HepG2 (cell line): Measurements from ENCODE around the gene HDAC3. TPM values are rescaled to one million over a fixed set of nuclear protein-coding genes. Genes with fewer than 3 reads are reported as not detected.

ENCODE experiments used
- ARNT2 ChIP-seq: sonication (generic); formaldehyde crosslinking; IDR thresholded peaks from 2 replicates; pipeline ENCODE4 v1.8.0; 2022; ENCODE audit warnings: mild to moderate bottlenecking, low read depth, missing genetic modification reagents, moderate library complexity
- BCL6 ChIP-seq: IDR thresholded peaks from 2 replicates; pipeline ENCODE4 v1.6.1; 2016; ENCODE audit warnings: missing genetic modification reagents, missing compliant biosample characterization
- CEBPB ChIP-seq: IDR thresholded peaks from 2 replicates; pipeline ENCODE4 v1.6.1; 2011; ENCODE audit warnings: low read depth, low read length, improper control_type of control experiment, borderline replicate concordance
- CEBPG ChIP-seq: IDR thresholded peaks from 2 replicates; pipeline ENCODE4 v1.6.1; 2016
- CENPX ChIP-seq: sonication (generic); formaldehyde crosslinking; IDR thresholded peaks from 2 replicates; pipeline ENCODE4 v1.9.0; 2021; ENCODE audit warnings: mild to moderate bottlenecking, missing genetic modification reagents, moderate library complexity
- CHCHD3 ChIP-seq: sonication (generic); formaldehyde crosslinking; IDR thresholded peaks from 2 replicates; pipeline ENCODE4 v1.8.0; 2022; ENCODE audit warnings: mild to moderate bottlenecking, missing genetic modification reagents, moderate library complexity
- DNMT3B ChIP-seq: conservative IDR thresholded peaks from 2 replicates; pipeline ENCODE4 v1.6.1; 2016; ENCODE audit warnings: missing biosample characterization, control low read depth
- FOSL2 ChIP-seq: sonication (generic); formaldehyde crosslinking; IDR thresholded peaks from 2 replicates; pipeline ENCODE4 v1.4.0; 2020; ENCODE audit warnings: missing genetic modification reagents
- GABPB1 ChIP-seq: IDR thresholded peaks from 2 replicates; pipeline ENCODE4 v1.6.1; 2016; ENCODE audit warnings: mild to moderate bottlenecking, missing genetic modification reagents, moderate library complexity, missing compliant biosample characterization
- HDAC1 ChIP-seq: sonication (generic); formaldehyde crosslinking; IDR thresholded peaks from 2 replicates; pipeline ENCODE4 v1.5.1; 2020; ENCODE audit warnings: mild to moderate bottlenecking, missing genetic modification reagents
- HOXA7 ChIP-seq: sonication (generic); formaldehyde crosslinking; IDR thresholded peaks from 2 replicates; pipeline ENCODE4 v1.8.1; 2022; ENCODE audit warnings: mild to moderate bottlenecking, missing genetic modification reagents, moderate library complexity
- TOE1 ChIP-seq: sonication (generic); formaldehyde crosslinking; IDR thresholded peaks from 2 replicates; pipeline ENCODE4 v1.4.0; 2020; ENCODE audit warnings: mild to moderate bottlenecking, missing genetic modification reagents
- ZFY ChIP-seq: sonication (generic); formaldehyde crosslinking; IDR thresholded peaks from 2 replicates; pipeline ENCODE4 v1.4.0; 2020; ENCODE audit warnings: missing genetic modification reagents
- polyA plus RNA-seq, 8 experiments: library from polyadenylated mRNA; depleted of rRNA in 3 of 8; stranded (reverse) in 7 of 8; unstranded in 1 of 8; fragments of >200 nt; fragmentation: Illumina TruSeq in 4 of 8; extraction: Trizol in 4 of 8; gene quantifications; 2 replicates each; pipeline versions ENCODE4 v1.2.1 to v1.2.3, GENCODE V29; 2011 to 2016; ENCODE audit warnings: low read depth in 4 of 8, missing spikeins in 1 of 8, mixed read lengths in 1 of 8; ENCODE audit not compliant: insufficient read depth in 1 of 8
- total RNA-seq, 5 experiments: library from RNA; depleted of rRNA; stranded (reverse); fragments of >200 nt; fragmentation: Illumina TruSeq; extraction: Trizol; gene quantifications; 2 replicates each; pipeline ENCODE4 v1.2.3, GENCODE V29; 2016; ENCODE audit warnings: low read depth in 1 of 5
- TF ChIP-seq, protein P1 (sequence below): sonication (generic); formaldehyde crosslinking; IDR thresholded peaks from 2 replicates; pipeline ENCODE4 v1.5.1; 2020; ENCODE audit warnings: mild to moderate bottlenecking, missing genetic modification reagents, moderate library complexity

HDAC3 gene
- total and polyA plus RNA-seq, 2 of the 13 experiments (the other 11 are each of a cell fraction or from before 2014, with no cell fraction given): 84.0 to 94.1 TPM

DNA sequence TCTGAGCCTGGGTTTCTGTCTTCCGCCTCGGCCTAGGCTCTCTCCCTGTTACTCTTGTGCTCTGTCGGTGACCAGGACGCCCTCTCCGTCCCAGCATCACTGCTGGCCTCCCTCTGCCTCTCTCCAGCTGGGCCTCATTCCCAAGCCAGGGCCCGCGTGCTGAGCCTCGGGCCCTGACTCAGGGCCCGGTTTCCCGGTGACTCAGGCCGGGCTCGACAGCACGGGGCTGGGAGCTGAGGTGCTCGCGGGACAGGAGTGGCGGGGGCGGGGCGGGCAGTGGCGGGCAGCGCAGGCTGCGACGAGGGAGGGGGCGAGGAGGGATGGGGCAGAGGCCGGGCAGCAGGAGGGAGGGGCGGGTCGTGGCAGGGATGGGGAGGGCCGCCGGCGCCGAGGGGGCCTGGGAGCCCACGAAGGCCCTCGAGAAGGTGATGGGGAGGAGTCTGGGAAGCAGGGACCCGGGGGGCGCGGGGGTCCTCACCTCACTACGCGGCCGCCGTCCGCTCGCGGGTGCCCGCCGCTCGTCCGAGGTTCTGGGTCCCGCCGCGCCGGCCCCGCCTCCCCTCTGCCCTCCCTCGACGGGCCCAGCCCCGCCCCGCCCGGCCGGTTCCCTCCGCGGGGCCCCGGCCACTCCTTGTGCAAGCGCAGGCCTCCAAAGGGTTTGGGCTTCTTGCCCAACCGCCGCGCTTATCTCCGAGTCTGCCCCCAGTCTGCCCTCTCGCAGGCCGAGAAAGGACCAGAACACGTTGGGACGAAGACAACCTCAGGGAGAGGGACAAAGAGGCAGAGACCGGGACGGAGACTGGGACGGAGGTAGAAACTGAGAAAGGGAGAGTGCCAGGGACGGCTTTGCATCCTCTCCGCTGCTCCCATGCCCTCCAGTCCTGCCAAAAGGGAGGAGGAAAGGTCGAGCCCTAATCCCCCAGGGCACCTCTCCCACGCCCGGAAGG is 45.3 kb upstream of the HDAC3 start, which contains the start of gene ARAP3 (continued):
- TF ChIP-seq, protein P1, sequence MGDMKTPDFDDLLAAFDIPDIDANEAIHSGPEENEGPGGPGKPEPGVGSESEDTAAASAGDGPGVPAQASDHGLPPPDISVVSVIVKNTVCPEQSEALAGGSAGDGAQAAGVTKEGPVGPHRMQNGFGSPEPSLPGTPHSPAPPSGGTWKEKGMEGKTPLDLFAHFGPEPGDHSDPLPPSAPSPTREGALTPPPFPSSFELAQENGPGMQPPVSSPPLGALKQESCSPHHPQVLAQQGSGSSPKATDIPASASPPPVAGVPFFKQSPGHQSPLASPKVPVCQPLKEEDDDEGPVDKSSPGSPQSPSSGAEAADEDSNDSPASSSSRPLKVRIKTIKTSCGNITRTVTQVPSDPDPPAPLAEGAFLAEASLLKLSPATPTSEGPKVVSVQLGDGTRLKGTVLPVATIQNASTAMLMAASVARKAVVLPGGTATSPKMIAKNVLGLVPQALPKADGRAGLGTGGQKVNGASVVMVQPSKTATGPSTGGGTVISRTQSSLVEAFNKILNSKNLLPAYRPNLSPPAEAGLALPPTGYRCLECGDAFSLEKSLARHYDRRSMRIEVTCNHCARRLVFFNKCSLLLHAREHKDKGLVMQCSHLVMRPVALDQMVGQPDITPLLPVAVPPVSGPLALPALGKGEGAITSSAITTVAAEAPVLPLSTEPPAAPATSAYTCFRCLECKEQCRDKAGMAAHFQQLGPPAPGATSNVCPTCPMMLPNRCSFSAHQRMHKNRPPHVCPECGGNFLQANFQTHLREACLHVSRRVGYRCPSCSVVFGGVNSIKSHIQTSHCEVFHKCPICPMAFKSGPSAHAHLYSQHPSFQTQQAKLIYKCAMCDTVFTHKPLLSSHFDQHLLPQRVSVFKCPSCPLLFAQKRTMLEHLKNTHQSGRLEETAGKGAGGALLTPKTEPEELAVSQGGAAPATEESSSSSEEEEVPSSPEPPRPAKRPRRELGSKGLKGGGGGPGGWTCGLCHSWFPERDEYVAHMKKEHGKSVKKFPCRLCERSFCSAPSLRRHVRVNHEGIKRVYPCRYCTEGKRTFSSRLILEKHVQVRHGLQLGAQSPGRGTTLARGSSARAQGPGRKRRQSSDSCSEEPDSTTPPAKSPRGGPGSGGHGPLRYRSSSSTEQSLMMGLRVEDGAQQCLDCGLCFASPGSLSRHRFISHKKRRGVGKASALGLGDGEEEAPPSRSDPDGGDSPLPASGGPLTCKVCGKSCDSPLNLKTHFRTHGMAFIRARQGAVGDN (CRISPR knock-in tag): peak; percentile 54
- 0 out of 2 replicates have a peak, but pooled peaks have one; percentile 46 for TF ChIP-seq CHCHD3 (CRISPR knock-in tag)
- no peak for TF ChIP-seq CENPX (CRISPR knock-in tag)
- peak; percentile 32 for TF ChIP-seq CEBPG
- no peak for TF ChIP-seq HDAC1 (CRISPR knock-in tag)
- TF ChIP-seq CEBPB: peak; percentile 64; the same call in 1 of the 2 replicates
- TF ChIP-seq DNMT3B (CRISPR knock-in tag): peak; percentile 50; the same call in 1 of the 2 replicates
- TF ChIP-seq BCL6 (CRISPR knock-in tag): 0 out of 2 replicates have a peak, but pooled peaks have one; percentile 11
- peak; percentile 48 for TF ChIP-seq FOSL2 (CRISPR knock-in tag)
- no peak for TF ChIP-seq TOE1 (CRISPR knock-in tag)
- TF ChIP-seq ARNT2 (CRISPR knock-in tag): peak; percentile 53; the same call in 1 of the 2 replicates
- peak; percentile 19; the same call in 1 of the 2 replicates for TF ChIP-seq GABPB1 (CRISPR knock-in tag)
- TF ChIP-seq ZFY (CRISPR knock-in tag): 0 out of 2 replicates have a peak, but pooled peaks have one; percentile 45
- no peak for TF ChIP-seq HOXA7
- TF ChIP-seq, all 625 proteins: peak for 17
